CD4-positive, alpha-beta T cell treated with Interleukin-17A for 4 hours (primary cell): ENCODE measurements around the gene SNRK.

Experiments
- DNase-seq: peaks from one replicate; pipeline ENCODE4 v3.0.0-alpha.2; 2020; ENCODE audit warnings: mixed read lengths

The SNRK gene

GRCh38 chr3:43270078-43270477 lies 16.3 kb upstream of the SNRK start:
- DNase-seq: no peak

- DNase-seq: no peak
These were observed 12.9 kb upstream of the SNRK start for GRCh38 chr3:43273416-43273815.

GRCh38 chr3:43279082-43279481 lies 7.3 kb upstream of the SNRK start:
- no peak for DNase-seq

- DNase-seq: no peak
These were observed 6.8 kb upstream of the SNRK start for GRCh38 chr3:43279532-43279931.

- DNase-seq: no peak
These were observed 5.3 kb upstream of the SNRK start for GRCh38 chr3:43281020-43281419.

GRCh38 chr3:43284171-43284570 lies 2.2 kb upstream of the SNRK start:
- DNase-seq: no peak

- DNase-seq: no peak
These were observed 696 bp upstream of the SNRK start for GRCh38 chr3:43285644-43286043.

GRCh38 chr3:43286841-43287499 lies 630 bp downstream of the SNRK start:
- DNase-seq: peak; percentile 41

- DNase-seq: no peak
These were observed 1.1 kb downstream of the SNRK start for GRCh38 chr3:43287500-43287873.

GRCh38 chr3:43288366-43288765 lies 2.0 kb downstream of the SNRK start:
- no peak for DNase-seq

GRCh38 chr3:43288850-43289249 lies 2.5 kb downstream of the SNRK start:
- DNase-seq: no peak

- no peak for DNase-seq
These were observed 3.1 kb downstream of the SNRK start for GRCh38 chr3:43289401-43289800.

GRCh38 chr3:43289841-43290470 lies 3.6 kb downstream of the SNRK start:
- no peak for DNase-seq

GRCh38 chr3:43290956-43291355 lies 4.6 kb downstream of the SNRK start:
- no peak for DNase-seq

GRCh38 chr3:43291546-43291945 lies 5.2 kb downstream of the SNRK start:
- no peak for DNase-seq

GRCh38 chr3:43294975-43295374 lies 8.6 kb downstream of the SNRK start:
- DNase-seq: no peak

GRCh38 chr3:43296565-43296964 lies 10.2 kb downstream of the SNRK start:
- peak; percentile 74 for DNase-seq

GRCh38 chr3:43298292-43298691 lies 12.0 kb downstream of the SNRK start:
- no peak for DNase-seq

GRCh38 chr3:43298761-43299160 lies 12.4 kb downstream of the SNRK start:
- peak; percentile 11 for DNase-seq

GRCh38 chr3:43302116-43302880 lies 16.0 kb downstream of the SNRK start:
- no peak for DNase-seq

- DNase-seq: no peak
These were observed 17.8 kb downstream of the SNRK start for GRCh38 chr3:43304126-43304525.

GRCh38 chr3:43307226-43307625 lies 20.9 kb downstream of the SNRK start:
- no peak for DNase-seq

GRCh38 chr3:43307649-43308048 lies 21.3 kb downstream of the SNRK start:
- no peak for DNase-seq
